Measurements from ENCODE around the gene NDUFAF5. TPM values are rescaled to one million over a fixed set of nuclear protein-coding genes. Genes with fewer than 3 reads are reported as not detected.
A peak's percentile ranks its signal among the peaks of the same experiment; 100 is the strongest.

Gene NDUFAF5
- total and polyA plus RNA-seq, 2 donors = 24.9 to 42.8 TPM

DNA sequence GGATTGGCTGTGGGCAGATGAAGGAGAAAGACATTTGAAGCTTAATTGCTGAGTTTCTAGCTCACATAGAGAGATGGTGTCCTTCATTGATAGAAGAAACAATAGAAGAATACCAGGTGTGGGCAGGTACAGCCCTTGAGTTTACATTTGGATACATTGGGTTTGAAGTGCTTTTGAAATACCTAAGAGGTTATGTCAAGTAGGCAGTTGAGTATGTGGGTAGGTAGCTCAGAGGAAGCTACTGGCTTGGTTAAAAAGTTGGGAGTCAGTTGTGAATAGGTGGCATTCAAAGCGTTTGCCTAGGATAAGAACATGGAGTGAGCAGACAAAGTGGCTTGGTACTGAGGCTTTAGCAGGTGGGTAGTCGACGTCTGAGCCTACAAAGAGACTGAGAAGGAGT is 25.0 kb downstream of the NDUFAF5 start:
- H3K9me3 ChIP-seq (ENCODE audit: control insufficient read depth in 2 of 2, insufficient read depth in 1 of 2, low read length in 1 of 2) = no peaks in the 10 kb centered on the region
- H3K27me3 ChIP-seq (ENCODE audit: control insufficient read depth in 2 of 2, insufficient read depth in 1 of 2, low read length in 1 of 2) = no peaks in the 10 kb centered on the region
- H3K4me1 ChIP-seq (ENCODE audit: control insufficient read depth in 2 of 2, insufficient read depth in 2 of 2, low read length in 2 of 2) = no peaks in the 10 kb centered on the region
- 95% methylated on average over 3 of the region's 3 CpGs for WGBS
- H3K36me3 ChIP-seq (ENCODE audit: control insufficient read depth in 2 of 2, insufficient read depth in 2 of 2, low read length in 1 of 2) = peaks cover 59 to 71% of the 10 kb centered on the region in 2 donors
- H3K27ac ChIP-seq (ENCODE audit: low read depth in 1 of 2, low read length in 1 of 2) = no peak overlapping the region
- no peak overlapping the region for H3K4me3 ChIP-seq (ENCODE audit: low read length in 2 of 2)
- no peak for DNase-seq (ENCODE audit: low read depth in 6 of 9, low spot score in 9 of 9)

DNA sequence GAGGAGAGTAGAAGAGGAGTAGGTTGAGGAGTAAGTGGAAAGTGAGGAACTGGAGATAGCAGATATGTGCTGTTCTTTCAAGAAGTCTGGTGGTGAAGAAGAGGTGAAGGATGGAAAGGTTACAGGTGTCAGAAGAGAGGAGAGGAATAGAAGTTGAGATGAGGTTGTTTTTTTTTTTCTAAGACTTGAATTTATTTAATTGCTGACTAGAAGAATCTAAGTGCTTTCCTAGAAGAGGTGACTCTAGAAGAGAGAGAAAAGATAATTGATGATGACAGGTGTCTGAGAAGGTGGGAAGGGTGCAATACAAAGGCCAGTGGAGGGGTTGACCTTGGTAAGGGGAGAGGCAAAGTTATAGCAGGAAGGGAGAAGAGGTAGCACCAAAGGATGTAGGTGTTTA is 25.6 kb downstream of the NDUFAF5 start:
- Histone ChIP-seq H3K36me3 (ENCODE audit: control insufficient read depth in 2 of 2, insufficient read depth in 2 of 2, low read length in 1 of 2) (peaks cover 63 to 72% of the 10 kb centered on the region in 2 donors), H3K27ac (ENCODE audit: low read depth in 1 of 2, low read length in 1 of 2) (no peak overlapping the region), H3K9me3 (ENCODE audit: control insufficient read depth in 2 of 2, insufficient read depth in 1 of 2, low read length in 1 of 2) (no peaks in the 10 kb centered on the region), H3K27me3 (ENCODE audit: control insufficient read depth in 2 of 2, insufficient read depth in 1 of 2, low read length in 1 of 2) (no peaks in the 10 kb centered on the region), H3K4me1 (ENCODE audit: control insufficient read depth in 2 of 2, insufficient read depth in 2 of 2, low read length in 2 of 2) (no peaks in the 10 kb centered on the region), H3K4me3 (ENCODE audit: low read length in 2 of 2) (no peak overlapping the region)
- DNase-seq (ENCODE audit: low read depth in 6 of 9, low spot score in 9 of 9) = no peak

DNA sequence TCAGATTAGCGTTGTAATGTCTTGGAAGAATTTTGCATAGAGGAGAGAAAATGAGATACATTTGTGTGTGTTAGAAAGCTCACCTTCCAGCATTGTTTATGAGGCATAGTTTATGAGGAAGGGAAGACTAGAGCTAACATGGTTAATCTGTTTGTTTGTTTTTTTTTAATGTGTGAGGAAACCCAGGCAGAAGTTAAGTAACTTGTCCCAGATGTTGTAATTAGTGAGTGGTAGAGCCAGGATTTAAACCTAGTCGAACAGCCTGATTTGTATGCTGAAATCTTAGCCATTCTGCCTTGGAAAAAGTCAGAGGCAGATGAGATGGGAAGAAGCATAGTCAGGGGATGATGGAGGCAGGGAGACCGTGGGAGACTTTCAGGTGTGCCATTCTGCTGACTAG is 29.1 kb downstream of the NDUFAF5 start:
- Histone ChIP-seq H3K9me3 (ENCODE audit: control insufficient read depth in 2 of 2, insufficient read depth in 1 of 2, low read length in 1 of 2) (no peaks in the 10 kb centered on the region), H3K27ac (ENCODE audit: low read depth in 1 of 2, low read length in 1 of 2) (no peak overlapping the region), H3K4me1 (ENCODE audit: control insufficient read depth in 2 of 2, insufficient read depth in 2 of 2, low read length in 2 of 2) (no peaks in the 10 kb centered on the region), H3K36me3 (ENCODE audit: control insufficient read depth in 2 of 2, insufficient read depth in 2 of 2, low read length in 1 of 2) (peaks cover 54 to 68% of the 10 kb centered on the region in 2 donors), H3K27me3 (ENCODE audit: control insufficient read depth in 2 of 2, insufficient read depth in 1 of 2, low read length in 1 of 2) (no peaks in the 10 kb centered on the region), H3K4me3 (ENCODE audit: low read length in 2 of 2) (no peak overlapping the region)
- no peak for DNase-seq (ENCODE audit: low read depth in 6 of 9, low spot score in 9 of 9)
- WGBS = 81% methylated on average over 3 of the region's 3 CpGs

DNA sequence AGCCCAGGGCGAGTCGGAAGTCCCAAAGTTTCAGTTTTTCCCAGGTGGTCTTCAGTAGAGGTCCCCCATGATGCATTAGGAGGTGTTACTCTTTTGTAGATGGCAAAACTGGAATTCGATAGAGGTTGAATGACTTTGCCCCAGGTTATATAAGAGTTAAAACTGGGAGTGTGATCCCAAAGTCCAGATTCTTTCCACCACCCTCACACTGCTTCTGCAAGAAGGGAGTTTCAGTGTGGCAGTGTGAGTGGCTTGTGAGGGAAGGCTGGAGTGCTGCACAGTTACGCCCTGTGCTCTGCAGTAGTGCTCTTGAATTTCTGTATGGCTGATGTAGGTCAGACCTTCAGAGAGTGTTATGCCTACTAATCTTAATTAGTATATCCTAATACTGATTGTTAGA is 29.8 kb downstream of the NDUFAF5 start:
- Histone ChIP-seq H3K4me1 (ENCODE audit: control insufficient read depth in 2 of 2, insufficient read depth in 2 of 2, low read length in 2 of 2) (no peaks in the 10 kb centered on the region), H3K36me3 (ENCODE audit: control insufficient read depth in 2 of 2, insufficient read depth in 2 of 2, low read length in 1 of 2) (peaks cover 46 to 61% of the 10 kb centered on the region in 2 donors), H3K27ac (ENCODE audit: low read depth in 1 of 2, low read length in 1 of 2) (no peak overlapping the region), H3K9me3 (ENCODE audit: control insufficient read depth in 2 of 2, insufficient read depth in 1 of 2, low read length in 1 of 2) (no peaks in the 10 kb centered on the region), H3K27me3 (ENCODE audit: control insufficient read depth in 2 of 2, insufficient read depth in 1 of 2, low read length in 1 of 2) (no peaks in the 10 kb centered on the region), H3K4me3 (ENCODE audit: low read length in 2 of 2) (no peak overlapping the region)
- no peak for DNase-seq (ENCODE audit: low read depth in 6 of 9, low spot score in 9 of 9)
- 99% methylated on average over 4 of the region's 4 CpGs for WGBS

DNA sequence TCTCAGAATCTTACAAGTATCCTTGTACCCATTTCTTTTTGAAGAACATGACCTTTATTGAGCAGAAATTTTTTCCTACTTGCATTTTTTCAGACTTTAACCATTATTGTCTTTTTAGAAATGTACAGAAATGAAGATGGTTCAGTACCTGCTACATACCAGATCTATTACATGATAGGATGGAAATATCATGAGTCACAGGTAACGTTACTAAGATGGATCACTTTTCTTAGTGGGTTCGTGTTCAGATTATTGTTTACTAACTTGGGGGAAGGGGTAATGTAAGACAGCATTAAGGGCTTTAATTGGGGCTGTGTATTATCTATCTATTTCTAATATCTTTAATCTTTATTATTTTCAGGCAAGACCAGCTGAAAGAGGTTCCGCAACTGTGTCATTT is 31.9 kb downstream of the NDUFAF5 start:
- Histone ChIP-seq H3K9me3 (ENCODE audit: control insufficient read depth in 2 of 2, insufficient read depth in 1 of 2, low read length in 1 of 2) (no peaks in the 10 kb centered on the region), H3K4me3 (ENCODE audit: low read length in 2 of 2) (no peak overlapping the region), H3K36me3 (ENCODE audit: control insufficient read depth in 2 of 2, insufficient read depth in 2 of 2, low read length in 1 of 2) (peaks cover 27 to 43% of the 10 kb centered on the region in 2 donors), H3K4me1 (ENCODE audit: control insufficient read depth in 2 of 2, insufficient read depth in 2 of 2, low read length in 2 of 2) (no peaks in the 10 kb centered on the region), H3K27ac (ENCODE audit: low read depth in 1 of 2, low read length in 1 of 2) (no peak overlapping the region), H3K27me3 (ENCODE audit: control insufficient read depth in 2 of 2, insufficient read depth in 1 of 2, low read length in 1 of 2) (no peaks in the 10 kb centered on the region)
- DNase-seq (ENCODE audit: low read depth in 6 of 9, low spot score in 9 of 9) = no peak
- WGBS = 94% methylated on average over 3 of the region's 3 CpGs

DNA sequence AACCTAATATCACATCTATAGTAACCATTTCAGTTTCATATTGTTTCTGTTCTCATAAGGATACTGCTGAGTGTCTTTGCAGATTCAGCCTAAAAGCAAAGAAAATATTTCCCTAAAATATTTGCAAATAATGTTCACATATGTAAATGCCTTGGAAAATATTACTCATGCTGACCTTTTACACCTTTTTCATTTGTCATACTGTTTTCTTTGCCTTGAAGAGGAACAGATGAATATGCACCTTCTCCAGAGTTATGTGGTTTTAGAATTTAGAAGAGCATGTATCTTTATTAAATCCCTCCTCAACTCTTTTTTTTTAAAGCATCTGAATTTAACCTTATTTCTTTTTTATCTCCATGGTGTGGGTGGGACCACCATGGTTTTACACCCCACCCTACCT is 32.5 kb downstream of the NDUFAF5 start:
- H3K27me3 ChIP-seq (ENCODE audit: control insufficient read depth in 2 of 2, insufficient read depth in 1 of 2, low read length in 1 of 2) = no peaks in the 10 kb centered on the region
- H3K4me3 ChIP-seq (ENCODE audit: low read length in 2 of 2) = no peak overlapping the region
- H3K9me3 ChIP-seq (ENCODE audit: control insufficient read depth in 2 of 2, insufficient read depth in 1 of 2, low read length in 1 of 2) = no peaks in the 10 kb centered on the region
- no peak for DNase-seq (ENCODE audit: low read depth in 6 of 9, low spot score in 9 of 9)
- peaks cover 21 to 38% of the 10 kb centered on the region in 2 donors for H3K36me3 ChIP-seq (ENCODE audit: control insufficient read depth in 2 of 2, insufficient read depth in 2 of 2, low read length in 1 of 2)
- H3K27ac ChIP-seq (ENCODE audit: low read depth in 1 of 2, low read length in 1 of 2) = no peak overlapping the region
- H3K4me1 ChIP-seq (ENCODE audit: control insufficient read depth in 2 of 2, insufficient read depth in 2 of 2, low read length in 2 of 2) = no peaks in the 10 kb centered on the region

DNA sequence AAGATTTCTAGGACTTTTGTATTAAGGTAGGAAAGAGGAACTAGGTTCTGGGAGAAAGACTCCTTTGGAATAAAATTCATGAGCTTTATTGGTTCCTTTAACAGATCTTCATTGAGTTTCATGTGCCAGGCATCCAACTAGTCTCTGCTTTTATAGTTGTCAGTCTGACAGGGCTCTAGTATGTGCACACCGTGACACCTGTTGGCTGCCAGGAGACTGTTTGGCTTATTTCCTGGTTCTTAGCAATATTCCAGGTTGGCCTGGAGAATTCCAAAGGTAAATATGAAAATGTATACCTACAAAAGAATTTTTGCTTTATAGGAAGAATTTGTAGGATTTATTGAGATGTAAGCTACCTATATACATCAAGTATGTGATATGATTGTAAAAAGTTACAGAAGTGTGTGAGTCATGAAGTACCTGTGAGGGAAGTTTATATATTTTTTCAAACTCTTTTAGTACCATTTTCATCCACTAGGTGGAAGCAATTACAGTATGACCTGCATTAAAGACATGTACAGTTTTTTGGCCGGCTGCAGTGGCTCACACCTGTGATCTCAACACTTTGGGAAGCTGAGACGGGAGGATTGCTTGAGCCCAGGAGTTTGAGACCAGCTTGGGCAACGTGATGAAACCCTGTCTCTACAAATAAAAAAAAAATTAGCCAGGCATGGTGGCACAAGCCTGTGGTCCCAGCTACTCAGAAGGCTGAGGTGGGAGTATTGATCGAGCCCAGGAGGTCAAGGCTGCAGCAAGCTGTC is 35.2 kb downstream of the NDUFAF5 start:
- H3K9me3 ChIP-seq (ENCODE audit: control insufficient read depth in 2 of 2, insufficient read depth in 1 of 2, low read length in 1 of 2) = no peaks in the 10 kb centered on the region
- H3K27ac ChIP-seq (ENCODE audit: low read depth in 1 of 2, low read length in 1 of 2) = no peak overlapping the region
- H3K4me1 ChIP-seq (ENCODE audit: control insufficient read depth in 2 of 2, insufficient read depth in 2 of 2, low read length in 2 of 2) = no peaks in the 10 kb centered on the region
- DNase-seq (ENCODE audit: low read depth in 6 of 9, low spot score in 9 of 9) = peak; percentile 11 to 70 (median 33)
- peaks cover 11 to 12% of the 10 kb centered on the region in 2 donors for H3K36me3 ChIP-seq (ENCODE audit: control insufficient read depth in 2 of 2, insufficient read depth in 2 of 2, low read length in 1 of 2)
- H3K27me3 ChIP-seq (ENCODE audit: control insufficient read depth in 2 of 2, insufficient read depth in 1 of 2, low read length in 1 of 2) = no peaks in the 10 kb centered on the region
- no peak overlapping the region for H3K4me3 ChIP-seq (ENCODE audit: low read length in 2 of 2)
- 56% methylated on average over 5 of the region's 5 CpGs for whole genome bisulfite sequencing

DNA sequence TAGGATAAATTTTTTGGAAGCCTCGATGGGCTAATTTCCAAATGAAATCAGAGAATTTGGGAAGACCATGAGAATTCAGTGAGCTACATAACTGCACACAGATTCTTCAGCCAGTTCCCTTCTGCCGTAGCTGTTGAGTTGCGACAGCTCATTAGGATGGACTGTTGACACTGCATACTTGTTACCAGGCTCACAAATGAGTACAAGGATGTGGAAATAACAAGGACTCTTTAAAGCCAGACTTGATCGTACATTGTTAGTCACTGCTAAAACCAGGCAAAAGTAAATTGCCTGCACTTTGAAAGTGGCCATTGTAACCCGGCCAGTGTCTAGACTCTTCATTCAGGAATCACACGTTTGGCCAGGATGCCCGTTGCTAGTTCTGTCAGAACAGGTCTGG is 37.0 kb downstream of the NDUFAF5 start:
- Histone ChIP-seq H3K4me3 (ENCODE audit: low read length in 2 of 2) (no peak overlapping the region), H3K9me3 (ENCODE audit: control insufficient read depth in 2 of 2, insufficient read depth in 1 of 2, low read length in 1 of 2) (no peaks in the 10 kb centered on the region), H3K4me1 (ENCODE audit: control insufficient read depth in 2 of 2, insufficient read depth in 2 of 2, low read length in 2 of 2) (no peaks in the 10 kb centered on the region), H3K27me3 (ENCODE audit: control insufficient read depth in 2 of 2, insufficient read depth in 1 of 2, low read length in 1 of 2) (no peaks in the 10 kb centered on the region), H3K36me3 (ENCODE audit: control insufficient read depth in 2 of 2, insufficient read depth in 2 of 2, low read length in 1 of 2) (peaks cover 5 to 10% of the 10 kb centered on the region in 2 donors), H3K27ac (ENCODE audit: low read depth in 1 of 2, low read length in 1 of 2) (no peak overlapping the region)
- DNase-seq (ENCODE audit: low read depth in 6 of 9, low spot score in 9 of 9) = no peak
- 95% methylated on average over 7 of the region's 7 CpGs for WGBS

DNA sequence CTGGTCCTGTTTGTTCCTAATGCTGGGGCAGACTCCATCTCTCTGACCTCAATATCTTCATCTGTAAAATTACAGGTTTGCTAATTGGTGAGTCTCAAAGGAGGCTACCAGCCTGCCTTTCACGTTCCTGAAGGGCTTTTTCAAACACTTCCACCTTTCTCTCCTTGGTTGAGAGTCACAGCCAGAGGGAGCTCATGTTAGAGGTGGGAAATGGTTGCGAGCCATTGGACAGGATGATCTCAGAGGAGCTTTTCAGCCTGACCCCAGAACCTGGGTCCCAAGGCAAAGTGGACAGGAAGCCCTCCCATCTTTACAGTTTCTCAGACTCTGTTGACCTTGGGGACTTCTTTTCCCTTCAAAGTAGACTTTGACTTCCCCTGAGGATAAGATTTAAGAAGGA is 37.6 kb downstream of the NDUFAF5 start:
- no peak for DNase-seq (ENCODE audit: low read depth in 6 of 9, low spot score in 9 of 9)
- 73% methylated on average over 2 of the region's 2 CpGs for WGBS
- H3K27ac ChIP-seq (ENCODE audit: low read depth in 1 of 2, low read length in 1 of 2) = no peak overlapping the region
- H3K36me3 ChIP-seq (ENCODE audit: control insufficient read depth in 2 of 2, insufficient read depth in 2 of 2, low read length in 1 of 2) = peaks cover 5 to 8% of the 10 kb centered on the region in 2 donors
- no peak overlapping the region for H3K4me3 ChIP-seq (ENCODE audit: low read length in 2 of 2)
- no peaks in the 10 kb centered on the region for H3K4me1 ChIP-seq (ENCODE audit: control insufficient read depth in 2 of 2, insufficient read depth in 2 of 2, low read length in 2 of 2)
- H3K27me3 ChIP-seq (ENCODE audit: control insufficient read depth in 2 of 2, insufficient read depth in 1 of 2, low read length in 1 of 2) = no peaks in the 10 kb centered on the region
- no peaks in the 10 kb centered on the region for H3K9me3 ChIP-seq (ENCODE audit: control insufficient read depth in 2 of 2, insufficient read depth in 1 of 2, low read length in 1 of 2)

Data from thymus (tissue), 11 donors.